Adrenal gland (tissue), 12 donors: ENCODE results near the gene UBL3. TPM values are rescaled to one million over a fixed set of nuclear protein-coding genes. Genes with fewer than 3 reads are reported as not detected.

ENCODE experiments used
- DNase-seq, 7 donors: peaks; one replicate each; pipeline ENCODE4 v3.0.0-alpha.2; 2019 to 2020
- H3K27ac ChIP-seq, 5 donors: fragments of 200-600 bp; sonication (generic) in 4 of 5; 1 replicate in 3 of 5; 2 replicates in 2 of 5; pipeline versions ENCODE4 v1.5.1 to v1.8.0; 2016 to 2020; ENCODE audit warnings: mild to moderate bottlenecking in 1 of 5
- H3K27me3 ChIP-seq: fragments of 200-600 bp; 2 replicates; pipeline ENCODE4 v1.8.0; 2021
- H3K36me3 ChIP-seq, 2 donors: fragments of 200-600 bp; replicated peaks in 1 of 2; 1 replicate in 1 of 2; 2 replicates in 1 of 2; pipeline versions ENCODE4 v1.5.1 to v1.8.0; 2018 to 2022
- H3K4me1 ChIP-seq, 2 donors: fragments of 200-600 bp; replicated peaks in 1 of 2; 1 replicate in 1 of 2; 2 replicates in 1 of 2; pipeline versions ENCODE4 v1.5.1 to v1.8.0; 2018 to 2021
- H3K4me3 ChIP-seq, 4 donors: fragments of 200-600 bp; sonication (generic) in 3 of 4; one replicate each; pipeline ENCODE4 v1.5.1; 2016 to 2018
- H3K9me3 ChIP-seq, 3 donors: fragments of 200-600 bp; sonication (generic) in 1 of 3; replicated peaks in 1 of 3; 1 replicate in 2 of 3; 2 replicates in 1 of 3; pipeline versions ENCODE4 v1.5.1 to v1.8.0; 2016 to 2021
- POLR2A ChIP-seq, 2 donors: fragments of 450-650 bp; IDR thresholded peaks; one replicate each; pipeline ENCODE4 v1.6.1; 2017; ENCODE audit warnings: antibody characterized with exemption in 2 of 2, mild to moderate bottlenecking in 2 of 2, moderate library complexity in 1 of 2
- whole genome bisulfite sequencing, 4 donors: extraction: QIAGEN DNeasy Blood & Tissue Kit in 2 of 4; methylation state at CpG; one replicate each; pipeline versions ENCODE4 v1.1.5 to v1.1.7; 2013 to 2017; 5-methylcytosine and 5-hydroxymethylcytosine counted together
- intact Hi-C, 2 donors: fragments of 100-400 bp; cut with DNase I; formaldehyde crosslinking; loops; one replicate each; pipeline versions ENCODE4 v1.14.1 to v1.15.0; 2022 to 2023
- polyA plus RNA-seq, 3 donors: library from polyadenylated mRNA; stranded (reverse); fragments of 200-250 nt in 2 of 3; fragments of 350-450 nt in 1 of 3; fragmentation: Illumina TruSeq in 1 of 3; extraction: RNeasy Lipid Tissue Mini Kit (QIAGEN cat#74804) in 1 of 3; gene quantifications; one replicate each; pipeline ENCODE4 v1.2.3, GENCODE V29; 2013 to 2014
- total RNA-seq, 9 donors: library from RNA; depleted of rRNA in 4 of 9; stranded (reverse); fragments of >200 nt in 4 of 9; fragments of 120-200 nt in 1 of 9; fragmentation: NEBNext Ultra II Directional in 1 of 9; extraction: Animal tissue kit (Norgen Biotek cat#: 25700) in 1 of 9; gene quantifications; one replicate each; pipeline versions ENCODE4 v1.1.0 to v1.2.4, GENCODE V29; 2013 to 2023
- TF ChIP-seq, protein P1 (sequence below), 6 experiments: fragments of 450-650 bp in 4 of 6; fragments of 200-600 bp in 2 of 6; sonication (generic) in 1 of 6; IDR thresholded peaks; 1 replicate in 5 of 6; 2 replicates in 1 of 6; pipeline versions ENCODE4 v1.5.1 to v1.8.0; 2016 to 2021; ENCODE audit warnings: antibody characterized with exemption in 6 of 6, mild to moderate bottlenecking in 2 of 6, moderate library complexity in 1 of 6
- donor health status: healthy with polysubstance abuse.
- donor health status: Bipolar disorder and iron deficiency.
- donor health status: DM: yes; HTN: yes; CAD: no.
- donor health status: DM: no; HTN: no; CAD: no.
- donor health status: DM: no; HTN: no; CAD: no.
- donor health status: DM: yes; HTN: yes; CAD: no.

Gene UBL3
- total and polyA plus RNA-seq, 12 donors: 7.7 to 41.5 (median 24.3) TPM

- H3K27me3 ChIP-seq: no peaks in the 10 kb centered on the region
- intact Hi-C loops: loop anchor here (10.0 kb wide), 1 partner anchor 265 kb away; no protein-coding TSS in a partner anchor
- TF ChIP-seq POLR2A (IDR thresholded peaks at IDR 0.05): peak in 1 of 2 donors; percentile 1
- TF ChIP-seq, protein P1, sequence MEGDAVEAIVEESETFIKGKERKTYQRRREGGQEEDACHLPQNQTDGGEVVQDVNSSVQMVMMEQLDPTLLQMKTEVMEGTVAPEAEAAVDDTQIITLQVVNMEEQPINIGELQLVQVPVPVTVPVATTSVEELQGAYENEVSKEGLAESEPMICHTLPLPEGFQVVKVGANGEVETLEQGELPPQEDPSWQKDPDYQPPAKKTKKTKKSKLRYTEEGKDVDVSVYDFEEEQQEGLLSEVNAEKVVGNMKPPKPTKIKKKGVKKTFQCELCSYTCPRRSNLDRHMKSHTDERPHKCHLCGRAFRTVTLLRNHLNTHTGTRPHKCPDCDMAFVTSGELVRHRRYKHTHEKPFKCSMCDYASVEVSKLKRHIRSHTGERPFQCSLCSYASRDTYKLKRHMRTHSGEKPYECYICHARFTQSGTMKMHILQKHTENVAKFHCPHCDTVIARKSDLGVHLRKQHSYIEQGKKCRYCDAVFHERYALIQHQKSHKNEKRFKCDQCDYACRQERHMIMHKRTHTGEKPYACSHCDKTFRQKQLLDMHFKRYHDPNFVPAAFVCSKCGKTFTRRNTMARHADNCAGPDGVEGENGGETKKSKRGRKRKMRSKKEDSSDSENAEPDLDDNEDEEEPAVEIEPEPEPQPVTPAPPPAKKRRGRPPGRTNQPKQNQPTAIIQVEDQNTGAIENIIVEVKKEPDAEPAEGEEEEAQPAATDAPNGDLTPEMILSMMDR (IDR thresholded peaks at IDR 0.05): peak in 1 of 6 experiments; percentile 1
- H3K36me3 ChIP-seq: no peaks in the 10 kb centered on the region
- peak; percentile 69 to 82 (median 72) for DNase-seq
- H3K4me3 ChIP-seq: peak overlapping the region; percentile 0 to 91 (median 64)
- H3K27ac ChIP-seq: peak overlapping the region; percentile 93 to 99 (median 98)
- peaks cover 0 to 35% of the 10 kb centered on the region in 2 donors for H3K4me1 ChIP-seq
- H3K9me3 ChIP-seq: no peaks in the 10 kb centered on the region
- WGBS, 4 donors: 0 to 6% (median 0%) methylated on average over 3 to 50 of the region's 50 CpGs
These were observed 645 bp downstream of the UBL3 start for GRCh38 chr13:29849731-29850212.

- H3K4me3 ChIP-seq: peak overlapping the region; percentile 0 to 91 (median 64)
- peak in 6 of 7 donors; percentile 25 to 40 (median 32) for DNase-seq
- no peaks in the 10 kb centered on the region for H3K36me3 ChIP-seq
- no peaks in the 10 kb centered on the region for H3K27me3 ChIP-seq
- peak overlapping the region; percentile 93 to 99 (median 98) for H3K27ac ChIP-seq
- TF ChIP-seq, protein P1 (IDR thresholded peaks at IDR 0.05): no peak
- peak in 1 of 2 donors; percentile 57 for TF ChIP-seq POLR2A (IDR thresholded peaks at IDR 0.05)
- H3K4me1 ChIP-seq: peaks cover 0 to 40% of the 10 kb centered on the region in 2 donors
- intact Hi-C loops: no loop called here
- no peaks in the 10 kb centered on the region for H3K9me3 ChIP-seq
- 0 to 1% (median 0%) methylated on average over 24 of the region's 24 CpGs for WGBS, 4 donors
These were observed 1.3 kb downstream of the UBL3 start for GRCh38 chr13:29849071-29849631.

DNA sequence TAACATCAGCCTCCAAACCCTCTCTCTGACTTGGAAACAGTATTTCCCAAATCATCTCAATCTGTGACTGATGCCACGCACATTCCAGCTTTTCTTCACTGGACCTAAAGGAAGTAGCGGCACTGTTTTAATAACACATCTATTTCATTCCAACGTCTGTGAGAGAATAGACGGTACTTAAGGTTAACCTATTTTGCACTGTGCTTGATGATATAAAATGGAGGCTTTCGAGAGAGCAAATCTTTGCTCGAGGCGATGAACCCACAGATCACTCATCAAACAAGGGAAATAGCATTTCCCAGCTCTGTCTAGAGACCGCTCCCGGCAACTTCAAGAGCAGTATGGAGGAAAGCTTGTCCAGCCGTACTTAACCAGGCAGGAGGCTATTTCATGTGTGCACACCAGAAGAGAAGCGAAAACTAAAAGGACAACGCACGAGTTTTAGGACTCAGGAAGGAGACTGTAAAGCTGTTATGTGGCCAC, 2.9 kb downstream of the UBL3 start:
- no peaks in the 10 kb centered on the region for H3K36me3 ChIP-seq
- H3K27ac ChIP-seq: peak overlapping the region in 4 of 5 donors; percentile 13 to 71 (median 50)
- TF ChIP-seq, protein P1 (IDR thresholded peaks at IDR 0.05): no peak
- TF ChIP-seq POLR2A (IDR thresholded peaks at IDR 0.05): peak in 1 of 2 donors; percentile 42
- no peaks in the 10 kb centered on the region for H3K9me3 ChIP-seq
- peak in 6 of 7 donors; percentile 21 to 60 (median 27) for DNase-seq
- peaks cover 0 to 47% of the 10 kb centered on the region in 2 donors for H3K4me1 ChIP-seq
- peak overlapping the region in 2 of 4 donors; percentile 9 to 78 for H3K4me3 ChIP-seq
- intact Hi-C loops: no loop called here
- 1 to 4% (median 2%) methylated on average over 13 of the region's 13 CpGs for whole genome bisulfite sequencing, 4 donors
- no peaks in the 10 kb centered on the region for H3K27me3 ChIP-seq

DNA sequence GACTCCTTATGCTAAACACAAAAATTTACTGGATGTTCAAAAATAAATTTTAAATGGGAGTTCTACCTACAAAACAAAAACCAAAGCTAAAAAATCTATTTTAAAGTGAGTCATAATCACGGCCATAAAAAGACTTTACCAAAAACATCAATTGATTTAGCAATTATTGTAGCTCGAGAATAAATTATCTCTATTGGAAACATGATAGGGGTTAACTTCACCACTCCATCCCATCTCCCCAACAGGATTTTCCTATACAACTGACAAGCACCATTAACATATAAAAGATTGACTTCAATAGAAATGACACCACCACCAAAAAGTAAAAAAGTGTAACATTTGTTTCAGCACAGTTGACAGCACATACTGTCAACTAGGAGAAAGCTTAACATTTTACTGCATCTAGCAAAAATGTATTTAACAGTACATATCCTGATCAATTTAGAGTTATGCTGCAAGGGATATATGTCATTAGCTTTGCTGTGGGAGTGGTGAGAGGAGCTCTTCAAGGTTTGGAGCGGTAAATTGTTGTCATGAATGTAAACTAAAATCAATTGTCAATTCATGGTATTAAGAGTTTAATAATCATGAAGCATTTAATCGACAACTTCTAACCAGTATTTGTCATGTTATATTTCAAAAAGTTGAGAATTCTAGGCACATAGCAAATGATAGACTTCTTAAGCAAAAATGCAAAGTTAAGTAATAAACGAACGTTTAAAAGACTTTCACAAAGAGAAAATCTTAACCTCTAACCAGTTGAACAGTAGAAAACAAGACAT, 3.8 kb downstream of the UBL3 start:
- H3K36me3 ChIP-seq: no peaks in the 10 kb centered on the region
- peak overlapping the region in 1 of 4 donors; percentile 78 for H3K4me3 ChIP-seq
- no peak for DNase-seq
- 48 to 53% (median 51%) methylated on average over 6 of the region's 6 CpGs for WGBS, 4 donors
- intact Hi-C loops: no loop called here
- H3K27ac ChIP-seq: peak overlapping the region in 1 of 5 donors; percentile 71
- peaks cover 0 to 50% of the 10 kb centered on the region in 2 donors for H3K4me1 ChIP-seq
- H3K27me3 ChIP-seq: no peaks in the 10 kb centered on the region
- no peak for TF ChIP-seq POLR2A (IDR thresholded peaks at IDR 0.05)
- H3K9me3 ChIP-seq: no peaks in the 10 kb centered on the region
